IMR-90 (cell line): ENCODE measurements around the gene BZW2. TPM values are rescaled to one million over a fixed set of nuclear protein-coding genes. Genes with fewer than 3 reads are reported as not detected.

ENCODE experiments used
- ATAC-seq: fragments of 200-7000 bp; cut with Tn5 transposase; 2 replicates; pipeline ENCODE4 v1.9.1; 2020; ENCODE audit warnings: low read depth, mild to moderate bottlenecking, moderate library complexity
- BruUV-seq: library from RNA; stranded (reverse); fragments of 400-500 nt; replicated peaks from 2 replicates; lab custom pipeline; 2021; lab: Mats Ljungman, UMichigan
- CTCF ChIA-PET: fragments of 300-600 bp; formaldehyde crosslinking; extraction: SDS; loops from one replicate; lab custom pipeline; 2021; ENCODE audit warnings: antibody characterized with exemption; lab: Yijun Ruan, JAX
- POLR2A ChIA-PET: fragments of 300-600 bp; sonication (Branson Sonifier 250); formaldehyde crosslinking; loops from one replicate; lab custom pipeline; 2022; ENCODE audit warnings: antibody characterized with exemption; ENCODE audit not compliant: unreplicated experiment; lab: Charles Lee
- DNase-seq: peaks from one replicate; pipeline ENCODE4 v3.0.0; 2013
- H2AFZ ChIP-seq: replicated peaks from 2 replicates; pipeline ENCODE3; 2013; ENCODE audit warnings: low read length, mild to moderate bottlenecking; ENCODE audit not compliant: poor library complexity
- H2AK5ac ChIP-seq: 2 replicates; pipeline ENCODE4 v1.6.1; 2013; ENCODE audit warnings: low read depth, low read length, inconsistent platforms
- H2AK9ac ChIP-seq: replicated peaks from 2 replicates; pipeline ENCODE3; 2013; ENCODE audit warnings: mild to moderate bottlenecking, low read depth, low read length, moderate library complexity; ENCODE audit not compliant: poor library complexity
- H2BK120ac ChIP-seq: 2 replicates; pipeline ENCODE4 v1.6.1; 2013; ENCODE audit warnings: low read depth, low read length, inconsistent platforms
- H2BK15ac ChIP-seq: 3 replicates; pipeline ENCODE4 v1.6.1; 2013; ENCODE audit warnings: low read depth, low read length, inconsistent platforms
- H2BK20ac ChIP-seq: 2 replicates; pipeline ENCODE4 v1.6.1; 2013; ENCODE audit warnings: low read depth, mild to moderate bottlenecking, inconsistent platforms, low read length, moderate library complexity
- H2BK5ac ChIP-seq: 2 replicates; pipeline ENCODE4 v1.6.1; 2013; ENCODE audit warnings: mild to moderate bottlenecking, low read depth, low read length, inconsistent platforms; ENCODE audit not compliant: poor library complexity, severe bottlenecking
- H3K14ac ChIP-seq: replicated peaks from 2 replicates; pipeline ENCODE4 v1.6.1; 2013; ENCODE audit warnings: low read depth, low read length, inconsistent platforms
- H3K18ac ChIP-seq: 2 replicates; pipeline ENCODE4 v1.6.1; 2013; ENCODE audit warnings: low read depth, low read length, control low read depth
- H3K23ac ChIP-seq: 2 replicates; pipeline ENCODE4 v1.6.1; 2013; ENCODE audit warnings: low read depth, low read length, inconsistent platforms
- H3K27ac ChIP-seq: 2 replicates; pipeline ENCODE4 v1.5.1; 2013; ENCODE audit warnings: mild to moderate bottlenecking, control low read depth, low read length; ENCODE audit not compliant: insufficient read depth
- H3K27me3 ChIP-seq: 2 replicates; pipeline ENCODE4 v1.6.1; 2013; ENCODE audit warnings: low read length; ENCODE audit not compliant: control insufficient read depth, insufficient read depth
- H3K36me3 ChIP-seq: 2 replicates; pipeline ENCODE4 v1.6.1; 2013; ENCODE audit warnings: low read length, mixed read lengths; ENCODE audit not compliant: control insufficient read depth, insufficient read depth
- H3K4ac ChIP-seq: 2 replicates; pipeline ENCODE4 v1.6.1; 2013; ENCODE audit warnings: low read depth, low read length, inconsistent platforms
- H3K4me1 ChIP-seq: 2 replicates; pipeline ENCODE4 v1.6.1; 2013; ENCODE audit warnings: low read length, mixed read lengths; ENCODE audit not compliant: control insufficient read depth, insufficient read depth
- H3K4me2 ChIP-seq: 2 replicates; pipeline ENCODE4 v1.6.1; 2013; ENCODE audit warnings: low read depth, mild to moderate bottlenecking, control low read depth, low read length, moderate library complexity
- H3K4me3 ChIP-seq: 2 replicates; pipeline ENCODE4 v1.5.1; 2013; ENCODE audit warnings: low read depth, mild to moderate bottlenecking, control low read depth, low read length, moderate library complexity; ENCODE audit not compliant: insufficient read depth
- H3K56ac ChIP-seq: 2 replicates; pipeline ENCODE4 v1.6.1; 2013; ENCODE audit warnings: low read length, inconsistent platforms; ENCODE audit not compliant: insufficient read depth; ENCODE audit errors: extremely low read depth
- H3K79me1 ChIP-seq, 2 experiments: 2 replicates each; pipeline ENCODE4 v1.6.1; 2013; ENCODE audit warnings: low read length in 2 of 2, inconsistent platforms in 1 of 2, low read depth in 1 of 2
- H3K9ac ChIP-seq: 2 replicates; pipeline ENCODE4 v1.6.1; 2013; ENCODE audit warnings: low read depth, low read length, control low read depth
- H3K9me1 ChIP-seq: 2 replicates; pipeline ENCODE4 v1.6.1; 2013; ENCODE audit warnings: low read length, inconsistent platforms; ENCODE audit not compliant: insufficient read depth
- H3K9me3 ChIP-seq: 2 replicates; pipeline ENCODE4 v1.6.1; 2013; ENCODE audit warnings: low read length; ENCODE audit not compliant: control insufficient read depth, insufficient read depth
- H4K20me1 ChIP-seq: 2 replicates; pipeline ENCODE4 v1.6.1; 2013; ENCODE audit warnings: low read length, inconsistent platforms; ENCODE audit not compliant: insufficient read depth
- H4K5ac ChIP-seq: 2 replicates; pipeline ENCODE4 v1.6.1; 2013; ENCODE audit warnings: mild to moderate bottlenecking, low read depth, low read length, control low read depth
- H4K8ac ChIP-seq, 2 experiments: 2 replicates each; pipeline ENCODE4 v1.6.1; 2013; ENCODE audit warnings: low read depth in 2 of 2, low read length in 2 of 2, control low read depth in 1 of 2, inconsistent platforms in 1 of 2
- H4K91ac ChIP-seq: 2 replicates; pipeline ENCODE4 v1.6.1; 2013; ENCODE audit warnings: low read depth, low read length, inconsistent platforms; ENCODE audit not compliant: insufficient read depth
- CHD1 ChIP-seq: IDR thresholded peaks from 2 replicates; pipeline ENCODE4 v1.6.1; 2012; ENCODE audit warnings: low read depth, low read length, improper control_type of control experiment
- MAZ ChIP-seq: IDR thresholded peaks from 2 replicates; pipeline ENCODE4 v1.6.1; 2012; ENCODE audit warnings: low read depth, mild to moderate bottlenecking, low read length, improper control_type of control experiment, moderate library complexity, borderline replicate concordance
- WGBS, 2 experiments: methylation state at CpG; one replicate each; pipeline versions ENCODE4 v1.1.5 to v1.1.7; 2013; ENCODE audit warnings: missing lambda C conversion rate in 2 of 2; ENCODE audit not compliant: insufficient read length in 1 of 2; ENCODE audit errors: extremely low coverage in 2 of 2; 5-methylcytosine and 5-hydroxymethylcytosine counted together
- dilution Hi-C: fragments of 300-500 bp; cut with HindIII; formaldehyde crosslinking; loops from one replicate; pipeline ENCODE4 v1.14.3; 2018; ENCODE audit warnings: low sequenced_read_pairs; ENCODE audit not compliant: unreplicated experiment
- in situ Hi-C: fragments of 300-500 bp; cut with MboI; formaldehyde crosslinking; loops from 3 replicates; pipeline ENCODE4 v1.14.3; 2019; ENCODE audit warnings: low sequenced_read_pairs, inconsistent platforms, mixed read lengths
- intact Hi-C: fragments of 100-400 bp; cut with micrococcal nuclease; formaldehyde crosslinking; loops from 2 replicates; pipeline ENCODE4 v1.10.0; 2022
- polyA plus RNA-seq, 3 experiments: library from polyadenylated mRNA; depleted of rRNA; stranded (reverse); fragments of >200 nt; gene quantifications; 2 replicates each; pipeline ENCODE4 v1.2.3, GENCODE V29; 2012; ENCODE audit warnings: low replicate concordance in 1 of 3
- total RNA-seq: library from RNA; depleted of rRNA; stranded (reverse); fragments of >200 nt; gene quantifications from 2 replicates; pipeline ENCODE4 v1.2.3, GENCODE V29; 2012

Gene BZW2
- total and polyA plus RNA-seq, 2 of the 4 experiments (the other 2 are of a cell fraction) = 58.1 to 92.9 TPM

- Histone ChIP-seq H4K8ac (no peak overlapping the region), H2AK9ac (no peak overlapping the region), H2AFZ (no peak overlapping the region), H3K79me1 (peaks cover 8 to 33% of the 10 kb centered on the region in 2 experiments; a peak in 3 of 4 replicates), H3K56ac (no peak overlapping the region), H3K4me2 (no peak overlapping the region), H3K9me3 (no peaks in the 10 kb centered on the region), H3K4me3 (no peak overlapping the region), H2BK120ac (no peak overlapping the region), H2BK20ac (no peak overlapping the region), H4K91ac (no peak overlapping the region), H3K23ac (no peak overlapping the region), H3K9ac (no peak overlapping the region), H2AK5ac (no peak overlapping the region), H3K4ac (no peak overlapping the region), H3K27me3 (no peaks in the 10 kb centered on the region), H3K14ac (no peak overlapping the region), H2BK5ac (no peak overlapping the region), H3K36me3 (peaks cover 4% of the 10 kb centered on the region), H3K9me1 (peaks cover 8% of the 10 kb centered on the region), H2BK15ac (no peak overlapping the region), H4K5ac (no peak overlapping the region), H4K20me1 (peaks cover 10% of the 10 kb centered on the region; the same call in 1 of the 2 replicates), H3K18ac (no peak overlapping the region), H3K4me1 (peaks cover 3% of the 10 kb centered on the region; the same call in 1 of the 2 replicates), H3K27ac (no peak overlapping the region)
- intact Hi-C loops = no loop called here
- in situ Hi-C loops = no loop called here
- POLR2A ChIA-PET = no interaction called here
- WGBS, 2 experiments = 88% methylated on average over 1 of the region's 4 CpGs; no CpG with 5 or more reads in 1 of the 2 experiments
- CTCF ChIA-PET = no interaction called here
- BruUV-seq = no TSS peak
- dilution Hi-C loops = no loop called here
- no peak for TF ChIP-seq CHD1
- TF ChIP-seq MAZ = no peak
- DNase-seq (no peak), ATAC-seq (no peak)
Measured at GRCh38 chr7:16634271-16634738, 11.7 kb upstream of the BZW2 start.
